GM12872 (cell line): ENCODE data around the gene SLC16A13.

Source experiments
- TF ChIP-seq, protein P1 (sequence below): IDR thresholded peaks from 3 replicates; pipeline ENCODE4 v1.5.1; 2011; ENCODE audit warnings: low read depth, mild to moderate bottlenecking, low read length, moderate library complexity; ENCODE audit not compliant: insufficient read depth

Gene SLC16A13

DNA sequence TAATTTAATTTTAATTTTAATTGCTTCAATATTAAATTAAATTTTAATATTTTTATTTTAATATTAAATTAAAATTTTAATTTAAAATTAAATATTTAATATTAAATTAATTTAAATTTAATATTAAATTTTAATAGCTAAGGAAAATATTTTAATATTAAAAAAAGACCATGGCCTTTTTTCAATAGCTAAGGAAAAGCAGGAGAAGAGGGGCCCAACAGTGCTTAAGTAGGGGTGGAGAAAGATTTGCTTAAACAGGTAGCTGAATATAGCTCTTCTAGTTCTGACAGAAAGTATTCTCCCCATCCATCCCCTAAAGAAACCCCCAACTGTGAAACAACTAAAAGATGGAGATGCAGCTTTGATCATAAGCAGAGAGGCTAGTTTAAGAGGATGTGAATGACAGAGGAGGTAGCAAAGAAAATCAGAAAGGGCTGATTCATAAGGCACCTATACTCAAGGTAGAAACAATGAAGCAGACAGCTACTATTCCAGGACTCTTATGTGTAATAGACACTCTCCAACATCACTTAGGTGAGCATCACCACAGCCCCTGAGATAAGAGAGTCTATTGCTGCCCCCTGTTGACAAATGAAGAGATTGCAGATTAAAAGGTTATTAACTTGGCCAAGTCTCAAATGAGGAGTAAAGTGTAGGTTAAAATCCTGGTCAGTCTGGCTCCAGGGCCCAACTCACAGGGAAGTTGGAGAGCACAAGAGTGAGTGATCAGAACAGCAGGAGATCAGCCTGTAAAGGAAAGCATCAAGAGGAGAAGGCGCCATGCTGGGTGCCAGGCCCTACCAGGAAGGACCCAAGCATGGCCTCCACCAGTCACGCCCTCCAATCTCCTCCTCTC, 31.2 kb upstream of the SLC16A13 start:
- TF ChIP-seq, protein P1, sequence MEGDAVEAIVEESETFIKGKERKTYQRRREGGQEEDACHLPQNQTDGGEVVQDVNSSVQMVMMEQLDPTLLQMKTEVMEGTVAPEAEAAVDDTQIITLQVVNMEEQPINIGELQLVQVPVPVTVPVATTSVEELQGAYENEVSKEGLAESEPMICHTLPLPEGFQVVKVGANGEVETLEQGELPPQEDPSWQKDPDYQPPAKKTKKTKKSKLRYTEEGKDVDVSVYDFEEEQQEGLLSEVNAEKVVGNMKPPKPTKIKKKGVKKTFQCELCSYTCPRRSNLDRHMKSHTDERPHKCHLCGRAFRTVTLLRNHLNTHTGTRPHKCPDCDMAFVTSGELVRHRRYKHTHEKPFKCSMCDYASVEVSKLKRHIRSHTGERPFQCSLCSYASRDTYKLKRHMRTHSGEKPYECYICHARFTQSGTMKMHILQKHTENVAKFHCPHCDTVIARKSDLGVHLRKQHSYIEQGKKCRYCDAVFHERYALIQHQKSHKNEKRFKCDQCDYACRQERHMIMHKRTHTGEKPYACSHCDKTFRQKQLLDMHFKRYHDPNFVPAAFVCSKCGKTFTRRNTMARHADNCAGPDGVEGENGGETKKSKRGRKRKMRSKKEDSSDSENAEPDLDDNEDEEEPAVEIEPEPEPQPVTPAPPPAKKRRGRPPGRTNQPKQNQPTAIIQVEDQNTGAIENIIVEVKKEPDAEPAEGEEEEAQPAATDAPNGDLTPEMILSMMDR = peak; percentile 74

DNA sequence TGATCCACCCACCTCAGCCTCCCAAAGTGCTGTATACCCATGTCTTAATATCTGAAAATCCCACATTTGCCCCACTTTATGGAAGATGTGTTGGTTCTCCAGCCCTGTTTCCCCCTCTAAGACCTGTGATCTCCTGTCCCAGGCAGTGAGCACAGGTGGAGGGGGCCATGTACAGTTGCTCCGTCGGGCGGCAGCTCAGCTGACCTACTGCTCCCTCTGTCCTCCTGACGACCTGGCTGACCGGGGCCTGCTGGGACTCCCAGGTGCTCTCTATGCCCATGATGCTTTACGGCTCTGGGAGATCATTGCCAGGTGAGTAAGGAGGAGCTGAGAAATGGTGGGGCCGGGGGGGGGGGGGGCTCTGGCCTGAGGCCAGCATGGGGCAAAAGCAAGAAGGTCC, 30.1 kb upstream of the SLC16A13 start:
- TF ChIP-seq, protein P1 = no peak

DNA sequence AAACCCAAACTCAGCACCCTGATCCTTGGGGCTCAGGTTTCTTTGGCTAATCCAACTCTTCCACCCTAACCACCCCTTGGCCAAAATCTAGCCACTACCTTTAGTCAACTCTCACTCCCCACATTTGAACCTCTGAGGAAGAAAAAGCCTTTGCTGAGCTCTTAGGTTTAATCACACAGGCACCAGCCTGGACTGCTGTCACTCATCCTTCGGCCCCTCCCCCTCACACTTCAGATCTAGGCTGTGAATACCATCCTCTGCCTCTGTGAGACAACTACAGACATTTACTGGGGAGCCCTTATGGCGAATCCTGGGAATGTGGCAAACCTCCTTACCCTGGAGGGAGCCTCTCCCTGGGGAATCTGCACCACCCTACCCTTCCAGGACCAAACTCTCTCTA, 28.7 kb upstream of the SLC16A13 start:
- TF ChIP-seq, protein P1 = no peak

DNA sequence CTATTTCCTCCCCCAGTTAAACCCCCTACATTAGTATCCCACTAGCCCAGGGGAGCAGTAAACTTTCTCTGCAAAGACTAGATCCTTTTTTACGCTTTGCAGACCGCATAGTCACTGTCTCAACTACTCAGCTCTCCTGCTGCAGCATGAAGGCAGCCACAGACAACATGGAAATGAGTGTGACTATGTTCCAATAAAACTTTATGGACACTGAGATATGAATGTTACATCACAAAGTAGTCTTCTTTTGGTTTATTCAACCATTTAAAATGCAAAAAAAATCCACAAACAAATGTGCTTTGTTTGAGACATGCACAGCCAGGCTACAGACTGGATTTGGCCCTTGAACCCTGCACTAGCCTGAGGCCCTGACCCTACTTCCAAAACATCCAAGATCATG, 25.3 kb upstream of the SLC16A13 start:
- TF ChIP-seq, protein P1 = no peak

- TF ChIP-seq, protein P1 = no peak
Measured at GRCh38 chr17:7011415-7011814, 24.4 kb upstream of the SLC16A13 start.

GRCh38 chr17:7011942-7012254, 23.9 kb upstream of the SLC16A13 start:
- TF ChIP-seq, protein P1 = no peak

DNA sequence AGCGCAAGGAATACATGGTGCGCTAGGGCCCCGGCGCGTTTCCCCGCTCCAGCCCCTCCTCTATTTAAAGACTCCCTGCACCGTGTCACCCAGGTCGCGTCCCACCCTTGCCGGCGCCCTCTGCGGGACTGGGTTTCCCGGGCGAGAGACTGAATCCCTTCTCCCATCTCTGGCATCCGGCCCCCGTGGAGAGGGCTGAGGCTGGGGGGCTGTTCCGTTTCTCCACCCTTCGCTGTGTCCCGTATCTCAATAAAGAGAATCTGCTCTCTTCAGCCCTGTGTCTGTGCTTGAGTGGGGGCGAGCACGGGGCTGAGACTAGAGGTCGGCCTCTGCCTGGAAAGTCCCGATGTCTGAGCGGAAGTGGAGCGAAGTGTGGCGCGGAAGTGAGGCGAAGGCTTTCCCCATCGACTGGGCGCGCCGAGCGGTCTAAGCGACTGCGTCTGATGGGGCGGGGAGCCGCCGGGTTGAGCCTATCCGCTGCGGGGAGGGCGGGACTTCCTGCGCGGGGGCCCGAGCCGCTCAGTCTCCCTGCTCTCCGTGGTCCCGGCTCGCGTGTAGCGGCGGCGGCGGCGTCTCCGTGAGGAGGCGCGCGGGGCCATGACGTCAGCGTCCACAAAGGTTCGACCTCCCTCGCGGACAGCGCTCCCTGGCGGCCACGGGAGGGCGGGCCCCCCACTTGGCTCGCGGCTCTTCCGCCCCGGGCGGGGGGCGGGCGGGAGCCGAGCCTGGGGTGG, 21.4 kb upstream of the SLC16A13 start:
- TF ChIP-seq, protein P1 = peak; percentile 62; the same call in 2 of the 3 replicates
